Gastrocnemius medialis (tissue), 4 donors: ENCODE measurements around the gene REPS2.

ENCODE experiments used
- CTCF ChIP-seq, 5 experiments: fragments of 450-650 bp in 3 of 5; fragments of 200-600 bp in 2 of 5; sonication (generic) in 2 of 5; IDR thresholded peaks in 4 of 5; conservative IDR thresholded peaks in 1 of 5; 1 replicate in 4 of 5; 2 replicates in 1 of 5; pipeline ENCODE4 v1.5.1; 2016 to 2019; ENCODE audit warnings: antibody characterized with exemption in 5 of 5, mild to moderate bottlenecking in 3 of 5, moderate library complexity in 3 of 5
- POLR2A ChIP-seq, 2 donors: fragments of 450-650 bp; IDR thresholded peaks; one replicate each; pipeline ENCODE4 v1.6.1; 2017; ENCODE audit warnings: antibody characterized with exemption in 2 of 2, mild to moderate bottlenecking in 2 of 2, moderate library complexity in 2 of 2

GRCh38 chrX:16979226-16979625 is 32.8 kb downstream of the REPS2 start:
- TF ChIP-seq POLR2A (IDR thresholded peaks at IDR 0.05), result no peak
- TF ChIP-seq CTCF (IDR thresholded peaks at IDR 0.05 in 4 of 5, conservative IDR thresholded peaks at IDR 0.05 in 1 of 5), result no peak
